Spleen (tissue), 11 donors: ENCODE data around the gene GHRL. TPM values are rescaled to one million over a fixed set of nuclear protein-coding genes. Genes with fewer than 3 reads are reported as not detected.
"Not testable (repeated sequence)": the region's sequence is repeated elsewhere in the genome, so short reads cannot be mapped to it uniquely, and the experiment has no call there.

Source experiments
- DNase-seq: peaks from one replicate; pipeline ENCODE4 v3.0.0-alpha.2; 2020
- H3K27ac ChIP-seq, 8 donors: fragments of 200-600 bp; sonication (generic) in 7 of 8; 1 replicate in 4 of 8; 2 replicates in 4 of 8; pipeline versions ENCODE4 v1.5.0 to v1.8.0; 2016 to 2021; ENCODE audit warnings: inconsistent platforms in 4 of 8, mild to moderate bottlenecking in 4 of 8, moderate library complexity in 1 of 8
- H3K27me3 ChIP-seq, 7 donors: fragments of 200-600 bp; sonication (generic) in 6 of 7; replicated peaks in 1 of 7; 1 replicate in 4 of 7; 2 replicates in 3 of 7; pipeline versions ENCODE4 v1.5.0 to v1.8.0; 2016 to 2021; ENCODE audit warnings: inconsistent platforms in 3 of 7, mild to moderate bottlenecking in 1 of 7
- H3K36me3 ChIP-seq, 6 donors: fragments of 200-600 bp; sonication (generic) in 5 of 6; 1 replicate in 4 of 6; 2 replicates in 2 of 6; pipeline versions ENCODE4 v1.5.0 to v1.8.0; 2016 to 2021; ENCODE audit warnings: inconsistent platforms in 2 of 6
- H3K4me1 ChIP-seq, 6 donors: fragments of 200-600 bp; sonication (generic) in 5 of 6; 1 replicate in 3 of 6; 2 replicates in 3 of 6; pipeline versions ENCODE4 v1.5.0 to v1.8.0; 2016 to 2021; ENCODE audit warnings: inconsistent platforms in 3 of 6
- H3K4me3 ChIP-seq, 8 donors: fragments of 200-600 bp; sonication (generic) in 7 of 8; 1 replicate in 4 of 8; 2 replicates in 4 of 8; pipeline versions ENCODE4 v1.5.0 to v1.8.0; 2016 to 2021; ENCODE audit warnings: inconsistent platforms in 4 of 8, mild to moderate bottlenecking in 4 of 8, moderate library complexity in 2 of 8
- H3K9me3 ChIP-seq, 8 donors: fragments of 200-600 bp; sonication (generic) in 7 of 8; 1 replicate in 4 of 8; 2 replicates in 4 of 8; pipeline versions ENCODE4 v1.5.0 to v1.8.0; 2016 to 2021; ENCODE audit warnings: inconsistent platforms in 4 of 8
- CTCF ChIP-seq, 11 experiments: fragments of 200-600 bp in 7 of 11; fragments of 450-650 bp in 4 of 11; sonication (generic) in 4 of 11; IDR thresholded peaks in 8 of 11; conservative IDR thresholded peaks in 3 of 11; 1 replicate in 7 of 11; 2 replicates in 4 of 11; pipeline versions ENCODE4 v1.4.0 to v1.8.0; 2016 to 2021; ENCODE audit warnings: antibody characterized with exemption in 11 of 11, inconsistent platforms in 4 of 11, mild to moderate bottlenecking in 1 of 11
- POLR2A ChIP-seq, 3 donors: fragments of 450-650 bp; IDR thresholded peaks; one replicate each; pipeline ENCODE4 v1.5.1; 2017; ENCODE audit warnings: antibody characterized with exemption in 3 of 3, mild to moderate bottlenecking in 1 of 3
- POLR2AphosphoS5 ChIP-seq, 3 donors: sonication (generic); formaldehyde crosslinking; IDR thresholded peaks; one replicate each; pipeline ENCODE4 v1.5.1; 2017; ENCODE audit warnings: antibody characterized with exemption in 3 of 3
- WGBS, 5 donors: extraction: QIAGEN DNeasy Blood & Tissue Kit in 3 of 5; methylation state at CpG; one replicate each; pipeline versions ENCODE4 v1.1.5 to v1.1.7; 2013 to 2018; 5-methylcytosine and 5-hydroxymethylcytosine counted together
- intact Hi-C: fragments of 100-400 bp; cut with DNase I; formaldehyde crosslinking; loops from one replicate; pipeline ENCODE4 v1.15.0; 2023; ENCODE audit warnings: low total_unique reads
- polyA plus RNA-seq, 3 donors: library from polyadenylated mRNA; stranded (reverse); fragments of 200-250 nt; gene quantifications; one replicate each; pipeline ENCODE4 v1.2.1, GENCODE V29; 2013
- total RNA-seq, 7 donors: library from RNA; depleted of rRNA in 3 of 7; stranded (reverse); fragments of >200 nt in 3 of 7; fragmentation: NEBNext Ultra II Directional in 4 of 7; extraction: Animal tissue kit (Norgen Biotek cat#: 25700) in 4 of 7; gene quantifications; one replicate each; pipeline versions ENCODE4 v1.1.0 to v1.2.1, GENCODE V29; 2016 to 2021
- donor health status: healthy with polysubstance abuse.
- donor health status: DM: no; HTN: no; CAD: no; lungs with moderate emphysema.
- donor health status: DM: no; HTN: no; CAD: no.
- donor health status: Bipolar disorder and iron deficiency.
- donor health status: healthy.
- donor health status: DM: no; HTN: no; CAD: no.
- donor health status: DM: yes; HTN: yes; CAD: no.

Gene GHRL
- total and polyA plus RNA-seq, 10 donors: 1.1 to 8.0 (median 4.0) TPM

- no peak for DNase-seq
- Histone ChIP-seq H3K36me3 (peaks cover 0 to 99% (median 52%) of the 10 kb centered on the region in 6 donors), H3K27me3 (no peaks in the 10 kb centered on the region), H3K4me3 (no peak overlapping the region), H3K4me1 (peaks cover 18 to 93% (median 46%) of the 10 kb centered on the region in 6 donors), H3K9me3 (no peaks in the 10 kb centered on the region), H3K27ac (no peak overlapping the region)
- TF ChIP-seq POLR2A (IDR thresholded peaks at IDR 0.05) (no peak), CTCF (IDR thresholded peaks at IDR 0.05 in 8 of 11, conservative IDR thresholded peaks at IDR 0.05 in 3 of 11) (no peak), POLR2AphosphoS5 (IDR thresholded peaks at IDR 0.05) (no peak)
- 94 to 99% (median 96%) methylated on average over 5 of the region's 5 CpGs for WGBS, 5 donors
- intact Hi-C loops: no loop called here
These were observed 23.3 kb downstream of the GHRL start for GRCh38 chr3:10269443-10269842.

- peaks cover 0 to 99% (median 52%) of the 10 kb centered on the region in 6 donors for H3K36me3 ChIP-seq
- peak; percentile 39 for DNase-seq
- intact Hi-C loops: no loop called here
- peaks cover 17 to 93% (median 46%) of the 10 kb centered on the region in 6 donors for H3K4me1 ChIP-seq
- H3K9me3 ChIP-seq: no peaks in the 10 kb centered on the region
- WGBS, 5 donors: 90 to 100% (median 95%) methylated on average over 5 of the region's 5 CpGs
- TF ChIP-seq POLR2AphosphoS5 (IDR thresholded peaks at IDR 0.05): no peak
- no peak for TF ChIP-seq POLR2A (IDR thresholded peaks at IDR 0.05)
- TF ChIP-seq CTCF (IDR thresholded peaks at IDR 0.05 in 8 of 11, conservative IDR thresholded peaks at IDR 0.05 in 3 of 11): no peak
- no peaks in the 10 kb centered on the region for H3K27me3 ChIP-seq
- no peak overlapping the region for H3K4me3 ChIP-seq
- no peak overlapping the region for H3K27ac ChIP-seq
These were observed 23.8 kb downstream of the GHRL start for GRCh38 chr3:10268930-10269329.

- peaks cover 10 to 93% (median 46%) of the 10 kb centered on the region in 6 donors for H3K4me1 ChIP-seq
- H3K27me3 ChIP-seq: no peaks in the 10 kb centered on the region
- no peak for TF ChIP-seq POLR2AphosphoS5 (IDR thresholded peaks at IDR 0.05)
- no peak for TF ChIP-seq CTCF (IDR thresholded peaks at IDR 0.05 in 8 of 11, conservative IDR thresholded peaks at IDR 0.05 in 3 of 11)
- no peak for TF ChIP-seq POLR2A (IDR thresholded peaks at IDR 0.05)
- peaks cover 0 to 99% (median 51%) of the 10 kb centered on the region in 6 donors for H3K36me3 ChIP-seq
- DNase-seq: no peak
- H3K9me3 ChIP-seq: no peaks in the 10 kb centered on the region
- no peak overlapping the region for H3K4me3 ChIP-seq
- intact Hi-C loops: no loop called here
- H3K27ac ChIP-seq: no peak overlapping the region
These were observed 24.6 kb downstream of the GHRL start for GRCh38 chr3:10268116-10268515.

- intact Hi-C loops, H3K27ac ChIP-seq, H3K4me3 ChIP-seq, H3K9me3 ChIP-seq, H3K27me3 ChIP-seq: not testable (repeated sequence)
- Histone ChIP-seq H3K4me1 (peaks cover 6 to 93% (median 44%) of the 10 kb centered on the region in 6 donors), H3K36me3 (peaks cover 0 to 99% (median 49%) of the 10 kb centered on the region in 6 donors)
- 87 to 92% (median 89%) methylated on average over 7 of the region's 7 CpGs for WGBS, 5 donors
- peak; percentile 34 for DNase-seq
These were observed 25.8 kb downstream of the GHRL start for GRCh38 chr3:10266936-10267335.

- H3K4me3 ChIP-seq: no peak overlapping the region
- peaks cover 6 to 94% (median 43%) of the 10 kb centered on the region in 6 donors for H3K4me1 ChIP-seq
- no peak overlapping the region for H3K27ac ChIP-seq
- DNase-seq: peak; percentile 16
- WGBS, 5 donors: 93 to 97% (median 95%) methylated on average over 2 of the region's 2 CpGs
- peaks cover 0 to 99% (median 48%) of the 10 kb centered on the region in 6 donors for H3K36me3 ChIP-seq
- TF ChIP-seq CTCF (IDR thresholded peaks at IDR 0.05 in 8 of 11, conservative IDR thresholded peaks at IDR 0.05 in 3 of 11): no peak
- intact Hi-C loops: no loop called here
- no peaks in the 10 kb centered on the region for H3K27me3 ChIP-seq
- no peaks in the 10 kb centered on the region for H3K9me3 ChIP-seq
These were observed 26.9 kb downstream of the GHRL start for GRCh38 chr3:10265833-10266232.
